Body of pancreas (tissue), 4 donors: ENCODE measurements around the gene EYA2. TPM values are rescaled to one million over a fixed set of nuclear protein-coding genes. Genes with fewer than 3 reads are reported as not detected.

Experiments used
- ATAC-seq: fragments of 150-250 bp; one replicate; pipeline ENCODE4 v1.9.1; 2016
- DNase-seq, 4 donors: peaks; one replicate each; pipeline ENCODE4 v3.0.0-alpha.2; 2019
- H3K27ac ChIP-seq, 4 donors: fragments of 200-600 bp; sonication (generic); 1 replicate in 3 of 4; 2 replicates in 1 of 4; pipeline versions ENCODE4 v1.5.1 to v1.6.1; 2016 to 2019; ENCODE audit warnings: mild to moderate bottlenecking in 1 of 4, mixed read lengths in 1 of 4, moderate library complexity in 1 of 4
- H3K27me3 ChIP-seq, 2 donors: fragments of 200-600 bp; sonication (generic); one replicate each; pipeline ENCODE4 v1.6.0; 2016; ENCODE audit warnings: mild to moderate bottlenecking in 1 of 2
- H3K36me3 ChIP-seq, 2 donors: fragments of 200-600 bp; sonication (generic); replicated peaks in 1 of 2; 2 replicates each; pipeline ENCODE4 v1.5.1; 2016; ENCODE audit warnings: low read depth in 2 of 2; ENCODE audit not compliant: insufficient read depth in 1 of 2
- H3K4me1 ChIP-seq: fragments of 200-600 bp; sonication (generic); one replicate; pipeline ENCODE4 v1.6.0; 2016
- H3K4me3 ChIP-seq, 2 donors: fragments of 200-600 bp; sonication (generic); 1 replicate in 1 of 2; 2 replicates in 1 of 2; pipeline ENCODE4 v1.5.1; 2016 to 2019
- H3K9me3 ChIP-seq, 3 donors: fragments of 200-600 bp; sonication (generic); 1 replicate in 2 of 3; 2 replicates in 1 of 3; pipeline ENCODE4 v1.5.1; 2016
- CTCF ChIP-seq, 7 experiments: fragments of 450-650 bp in 4 of 7; fragments of 200-600 bp in 3 of 7; sonication (generic) in 3 of 7; IDR thresholded peaks; one replicate each; pipeline ENCODE4 v1.5.1; 2016 to 2019; ENCODE audit warnings: antibody characterized with exemption in 7 of 7
- POLR2A ChIP-seq, 3 donors: fragments of 450-650 bp; IDR thresholded peaks; one replicate each; pipeline ENCODE4 v1.6.1; 2016; ENCODE audit warnings: antibody characterized with exemption in 3 of 3, mild to moderate bottlenecking in 2 of 3
- WGBS, 2 donors: methylation state at CpG; one replicate each; pipeline ENCODE4 v1.1.5; 2017; 5-methylcytosine and 5-hydroxymethylcytosine counted together
- intact Hi-C: fragments of 100-400 bp; cut with DNase I; formaldehyde crosslinking; loops from one replicate; pipeline ENCODE4 v1.15.1; 2023
- total RNA-seq, 2 donors: library from RNA; depleted of rRNA; stranded (reverse); fragments of >200 nt; gene quantifications; one replicate each; pipeline ENCODE4 v1.1.0, GENCODE V29; 2016

The EYA2 gene
- total RNA-seq, 2 donors from 2014 or later: 0.52 to 3.6 TPM

- Histone ChIP-seq H3K27ac (no peak overlapping the region), H3K9me3 (no peaks in the 10 kb centered on the region), H3K4me3 (no peak overlapping the region), H3K36me3 (peaks cover 6 to 21% of the 10 kb centered on the region in 2 donors), H3K27me3 (no peaks in the 10 kb centered on the region), H3K4me1 (no peaks in the 10 kb centered on the region)
- DNase-seq (no peak), ATAC-seq (no peak)
- 92 to 94% methylated on average over 6 to 9 of the region's 9 CpGs for WGBS, 2 donors
- intact Hi-C loops: no loop called here
- no peak for TF ChIP-seq CTCF (IDR thresholded peaks at IDR 0.05)
- TF ChIP-seq POLR2A (IDR thresholded peaks at IDR 0.05): no peak
Observed at GRCh38 chr20:47233333-47234188, 338.9 kb downstream of the EYA2 start.

GRCh38 chr20:47235111-47235510 is 340.5 kb downstream of the EYA2 start:
- H3K36me3 ChIP-seq: peaks cover 6 to 21% of the 10 kb centered on the region in 2 donors
- H3K4me1 ChIP-seq: no peaks in the 10 kb centered on the region
- DNase-seq (no peak), ATAC-seq (no peak)
- intact Hi-C loops: no loop called here
- TF ChIP-seq CTCF (IDR thresholded peaks at IDR 0.05) (no peak), POLR2A (IDR thresholded peaks at IDR 0.05) (no peak)
- H3K27me3 ChIP-seq: no peaks in the 10 kb centered on the region
- H3K9me3 ChIP-seq: no peaks in the 10 kb centered on the region
- WGBS, 2 donors: 94 to 95% methylated on average over 6 of the region's 6 CpGs
- H3K27ac ChIP-seq: no peak overlapping the region
- no peak overlapping the region for H3K4me3 ChIP-seq

GRCh38 chr20:47235853-47236638 is 341.4 kb downstream of the EYA2 start:
- Histone ChIP-seq H3K27me3 (no peaks in the 10 kb centered on the region), H3K4me1 (no peaks in the 10 kb centered on the region), H3K27ac (no peak overlapping the region), H3K9me3 (no peaks in the 10 kb centered on the region), H3K36me3 (peaks cover 6 to 21% of the 10 kb centered on the region in 2 donors), H3K4me3 (no peak overlapping the region)
- TF ChIP-seq POLR2A (IDR thresholded peaks at IDR 0.05) (no peak), CTCF (IDR thresholded peaks at IDR 0.05) (no peak)
- WGBS, 2 donors: 84 to 90% methylated on average over 14 of the region's 14 CpGs
- intact Hi-C loops: no loop called here
- no peak for DNase-seq
- no peak for ATAC-seq

GRCh38 chr20:47236639-47236900 is 341.9 kb downstream of the EYA2 start:
- peaks cover 6 to 21% of the 10 kb centered on the region in 2 donors for H3K36me3 ChIP-seq
- DNase-seq: no peak

More at GRCh38 chr20:47236639-47236900, 341.9 kb downstream of the EYA2 start:
- no peak for ATAC-seq
- Histone ChIP-seq H3K4me3 (no peak overlapping the region), H3K4me1 (no peaks in the 10 kb centered on the region), H3K27me3 (no peaks in the 10 kb centered on the region), H3K9me3 (no peaks in the 10 kb centered on the region), H3K27ac (no peak overlapping the region)
- intact Hi-C loops: no loop called here
- TF ChIP-seq POLR2A (IDR thresholded peaks at IDR 0.05) (no peak), CTCF (IDR thresholded peaks at IDR 0.05) (no peak)
- 71 to 82% methylated on average over 1 of the region's 1 CpG for WGBS, 2 donors
